ENCODE measurements around the gene GRB10.
"Not testable (repeated sequence)": the region's sequence is repeated elsewhere in the genome, so short reads cannot be mapped to it uniquely, and the experiment has no call there.

Gene GRB10

DNA sequence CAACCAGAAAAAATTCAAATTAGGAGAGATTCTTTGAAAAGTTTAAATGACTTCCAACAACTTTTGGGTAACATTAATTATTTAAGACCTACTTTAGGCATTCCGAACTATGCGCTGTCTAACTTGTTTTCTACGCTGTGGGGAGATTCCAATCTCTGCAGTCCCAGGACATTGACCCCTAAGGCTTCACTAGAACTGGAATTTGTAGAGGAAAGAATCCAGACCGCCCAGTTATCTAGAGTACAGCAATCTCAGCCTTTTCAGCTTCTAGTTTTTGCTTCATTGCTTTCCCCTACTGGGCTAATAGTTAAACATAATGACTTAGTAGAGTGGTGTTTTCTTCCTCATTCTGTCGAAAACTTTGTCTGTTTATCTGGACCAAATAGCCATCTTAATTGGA lies 202.6 kb downstream of the GRB10 start:
- DNase-seq (ENCODE audit: low spot score) = no peak

DNA sequence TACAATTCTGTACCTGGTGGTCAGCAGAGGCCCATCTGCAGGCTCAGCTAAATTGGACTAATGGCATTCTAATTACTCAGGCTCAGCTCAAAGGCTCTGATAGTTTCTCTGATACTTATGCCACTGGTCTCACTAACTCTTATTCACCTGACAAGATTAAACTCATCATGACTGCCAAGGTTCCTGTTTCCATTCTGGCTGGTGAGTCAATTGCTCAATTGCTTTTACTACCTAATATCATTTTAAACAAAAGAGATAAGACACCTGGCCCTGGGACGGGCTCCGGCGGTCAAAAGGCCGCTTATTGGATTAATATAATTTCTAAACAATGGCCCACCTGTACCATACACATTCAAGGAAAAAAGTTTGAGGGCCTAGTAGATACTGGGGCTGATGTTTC lies 204.6 kb downstream of the GRB10 start:
- DNase-seq (ENCODE audit: low spot score) = not testable (repeated sequence)

GRCh38 chr7:50577569-50577968 lies 205.1 kb downstream of the GRB10 start:
- DNase-seq (ENCODE audit: low spot score) = no peak

GRCh38 chr7:50576388-50576787 lies 206.3 kb downstream of the GRB10 start:
- not testable (repeated sequence) for DNase-seq (ENCODE audit: low spot score)

GRCh38 chr7:50567715-50568261 lies 214.9 kb downstream of the GRB10 start:
- no peak for DNase-seq (ENCODE audit: low spot score)

- DNase-seq (ENCODE audit: low spot score) = no peak
These were observed 216.7 kb downstream of the GRB10 start for GRCh38 chr7:50565977-50566376.

GRCh38 chr7:50565559-50565916 lies 217.2 kb downstream of the GRB10 start:
- DNase-seq (ENCODE audit: low spot score) = no peak

DNA sequence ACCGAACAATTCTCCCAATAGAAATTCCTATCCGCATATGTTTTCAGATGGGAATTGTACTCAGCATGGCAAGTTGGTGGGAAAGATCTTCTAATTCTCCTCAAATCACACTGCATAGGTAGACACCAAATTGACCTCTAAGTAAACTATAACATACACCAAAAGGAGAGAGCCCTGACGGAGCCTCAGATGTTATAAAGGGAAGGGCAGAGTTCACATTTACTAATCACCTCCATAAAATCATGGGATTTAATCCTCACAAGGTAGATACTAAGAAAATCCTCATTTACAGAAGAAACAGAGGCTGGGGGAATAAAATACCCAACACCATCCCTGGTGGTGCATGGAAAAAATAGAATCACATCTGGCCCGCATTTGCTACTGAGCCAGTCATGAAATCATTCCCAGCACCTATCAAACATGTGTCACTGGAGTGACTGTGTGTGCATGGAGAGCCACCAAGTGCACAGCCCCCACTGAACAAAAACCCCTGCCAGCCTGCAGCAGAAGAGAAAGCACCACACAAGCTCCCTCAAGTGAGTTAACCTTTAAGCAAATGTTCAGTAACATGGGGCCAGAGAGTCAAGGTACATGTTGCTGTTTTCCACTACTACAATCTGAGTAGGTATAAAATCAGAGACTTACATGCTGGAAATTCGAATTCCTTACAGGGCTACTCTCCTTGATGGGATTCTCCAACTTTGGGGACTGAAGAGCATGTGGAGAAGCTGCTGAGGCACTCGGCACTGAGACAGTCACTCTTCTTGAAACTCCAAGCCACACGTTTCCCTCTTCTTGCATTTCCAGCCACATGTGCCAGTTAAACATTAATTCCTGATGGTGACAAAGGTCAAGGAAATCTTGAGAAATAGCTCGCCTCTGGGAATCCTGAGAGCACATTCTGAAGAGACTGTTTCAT lies 217.8 kb downstream of the GRB10 start, which contains the start of gene DDC:
Gene DDC, minus strand, starts transcription at position 766 of the 919 bp plus-strand sequence. CDS start 21,320 bp downstream, outside the sequence.
- DNase-seq (ENCODE audit: low spot score) = no peak

GRCh38 chr7:50564171-50564570 lies 218.5 kb downstream of the GRB10 start:
- DNase-seq (ENCODE audit: low spot score) = no peak

- no peak for DNase-seq (ENCODE audit: low spot score)
These were observed 220.6 kb downstream of the GRB10 start for GRCh38 chr7:50562136-50562535.

DNA sequence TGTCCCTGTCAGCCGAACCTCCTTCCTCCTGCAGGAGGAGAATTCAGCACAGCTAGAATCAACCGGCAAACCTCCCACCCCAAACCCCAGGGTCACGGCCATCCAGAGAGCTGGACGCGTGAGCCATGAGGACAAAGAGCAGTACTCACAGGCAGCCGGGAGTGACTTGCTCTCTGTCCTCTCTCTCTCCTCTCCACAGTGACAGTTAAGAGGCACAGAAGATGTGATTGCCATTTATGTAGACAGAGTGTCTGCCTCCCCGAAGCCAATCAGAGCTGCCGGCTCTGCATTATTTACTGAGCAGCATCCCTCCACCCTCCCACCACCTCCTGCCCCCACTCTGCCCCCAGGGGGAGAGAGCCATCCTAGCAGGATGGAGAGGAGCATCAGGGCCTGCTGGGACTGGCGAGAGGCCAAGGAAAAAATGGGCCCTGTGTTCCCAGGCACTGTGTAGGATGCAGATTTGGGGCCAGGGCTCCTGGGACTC lies 221.8 kb downstream of the GRB10 start:
- DNase-seq (ENCODE audit: low spot score) = no peak

- DNase-seq (ENCODE audit: low spot score) = no peak
These were observed 222.8 kb downstream of the GRB10 start for GRCh38 chr7:50559881-50560280.

- no peak for DNase-seq (ENCODE audit: low spot score)
These were observed 224.2 kb downstream of the GRB10 start for GRCh38 chr7:50558294-50559053.

DNA sequence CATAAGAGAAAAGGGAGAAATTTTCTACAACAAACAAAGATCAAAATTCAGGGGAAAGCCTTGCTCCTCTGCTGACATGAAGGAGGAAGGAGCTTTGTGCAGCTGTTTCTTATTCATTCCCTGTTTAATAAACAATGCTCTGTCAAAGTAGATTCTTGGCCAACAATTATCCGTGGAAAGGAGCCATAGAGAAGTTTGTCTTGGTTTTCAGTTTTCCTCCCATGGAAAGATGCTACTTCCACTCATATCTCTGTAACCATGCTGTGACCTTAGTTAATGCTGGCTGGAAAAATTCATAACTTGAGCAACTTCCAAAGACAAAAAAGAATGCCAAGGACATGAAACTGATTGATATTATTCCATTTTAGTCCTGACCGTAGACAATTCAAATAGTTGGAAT lies 225.6 kb downstream of the GRB10 start:
- DNase-seq (ENCODE audit: low spot score) = no peak

DNA sequence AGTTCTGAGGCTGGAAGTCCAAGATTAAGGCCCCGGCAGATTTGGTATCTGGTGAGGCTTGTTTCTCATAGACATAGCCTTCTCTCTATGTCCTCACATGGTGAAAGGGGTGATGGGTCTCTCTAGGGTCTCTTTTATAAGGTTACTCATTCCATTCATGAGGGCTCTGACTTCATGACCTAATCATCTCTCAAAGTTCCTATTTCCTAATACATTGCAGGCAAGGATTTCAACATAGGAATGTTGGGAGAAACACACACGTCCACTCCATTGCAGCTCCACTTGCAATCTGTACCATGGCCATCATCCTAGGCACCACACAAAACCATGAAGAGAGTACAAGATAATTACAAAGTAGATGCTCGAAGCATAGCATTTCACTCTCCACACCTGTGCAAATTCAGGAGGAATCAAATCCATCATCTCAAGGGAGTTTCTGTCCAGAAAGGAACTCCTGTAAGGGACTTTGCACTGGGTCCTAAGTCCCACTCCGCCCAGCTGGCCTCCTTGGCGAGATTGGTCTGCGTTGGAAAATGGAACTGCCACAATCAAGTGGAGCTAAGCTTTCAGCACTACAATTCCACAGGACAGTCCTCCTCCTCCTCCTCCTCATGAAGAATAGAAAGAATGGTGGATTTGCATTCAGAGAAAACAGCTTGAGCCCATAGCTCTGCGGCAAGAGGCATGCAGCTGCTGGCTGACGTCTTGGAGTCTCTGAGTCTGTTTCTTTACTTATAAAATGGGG lies 226.3 kb downstream of the GRB10 start:
- no peak for DNase-seq (ENCODE audit: low spot score)

DNA sequence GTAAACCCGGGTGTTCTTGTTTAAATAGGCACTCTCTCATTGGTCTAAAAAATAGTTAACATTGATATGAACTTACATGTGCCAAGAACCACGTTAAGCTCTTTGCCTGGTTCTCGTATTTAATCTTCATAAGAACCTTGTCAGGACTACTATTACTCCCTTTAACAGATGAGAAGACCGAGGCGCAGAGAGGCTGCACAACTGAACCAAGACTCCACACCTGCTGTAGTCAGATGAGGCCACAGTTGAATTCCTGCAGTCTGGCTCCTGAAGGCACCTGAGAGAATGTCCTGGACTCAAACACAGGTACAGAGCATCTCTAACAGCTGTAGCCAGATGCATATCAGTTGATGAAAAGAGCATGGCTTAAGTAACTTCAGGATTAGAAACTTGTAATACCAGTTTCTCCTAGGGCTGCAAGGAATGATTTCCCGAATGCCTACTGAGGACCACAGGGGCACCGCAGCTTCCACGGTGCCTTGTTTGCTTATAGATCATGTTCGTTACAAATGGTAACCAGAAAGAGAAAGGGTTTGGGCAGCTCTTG lies 227.0 kb downstream of the GRB10 start:
- no peak for DNase-seq (ENCODE audit: low spot score)

DNA sequence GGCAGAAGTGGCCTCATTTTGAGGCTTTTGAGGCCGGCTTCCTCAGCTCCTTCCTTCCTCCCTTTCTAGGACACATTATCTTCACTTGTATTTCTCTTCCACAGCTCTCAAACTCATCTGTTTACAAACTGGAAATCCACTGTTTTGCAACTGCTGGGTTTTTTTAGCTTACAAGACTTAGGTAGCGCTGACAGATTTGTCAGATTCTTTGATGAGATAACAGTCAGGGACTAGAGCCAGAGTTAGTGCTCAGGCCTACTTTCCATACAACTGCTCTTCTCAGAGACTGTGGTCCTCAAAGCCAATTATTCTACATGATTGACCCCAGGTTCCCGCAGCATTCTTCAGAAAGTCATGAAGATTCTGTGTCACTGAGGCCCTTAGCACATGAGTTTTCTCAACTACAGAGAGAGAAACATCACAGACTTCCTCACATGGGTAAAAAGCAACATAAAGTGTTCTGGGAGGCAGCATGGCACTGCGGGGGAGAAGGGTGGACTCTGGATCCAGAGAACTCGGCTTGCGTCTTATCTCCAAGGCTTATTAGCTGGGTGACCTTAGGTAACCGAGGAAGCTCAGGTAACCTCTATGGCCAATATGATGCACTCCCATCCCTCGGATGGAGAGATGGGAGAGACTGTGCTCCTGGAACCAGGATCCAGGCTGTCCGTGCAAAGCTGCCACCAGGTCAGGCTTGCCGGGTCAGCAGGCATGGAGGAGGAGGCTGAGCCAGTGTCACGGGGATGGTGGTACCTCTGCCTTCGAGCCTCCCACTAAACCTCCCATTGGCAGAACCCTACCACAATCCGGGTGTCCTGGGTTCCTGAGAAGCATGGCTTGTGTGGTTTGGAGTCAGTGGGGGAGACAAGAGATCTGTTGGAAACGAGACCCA lies 228.0 kb downstream of the GRB10 start:
- DNase-seq (ENCODE audit: low spot score) = no peak

DNA sequence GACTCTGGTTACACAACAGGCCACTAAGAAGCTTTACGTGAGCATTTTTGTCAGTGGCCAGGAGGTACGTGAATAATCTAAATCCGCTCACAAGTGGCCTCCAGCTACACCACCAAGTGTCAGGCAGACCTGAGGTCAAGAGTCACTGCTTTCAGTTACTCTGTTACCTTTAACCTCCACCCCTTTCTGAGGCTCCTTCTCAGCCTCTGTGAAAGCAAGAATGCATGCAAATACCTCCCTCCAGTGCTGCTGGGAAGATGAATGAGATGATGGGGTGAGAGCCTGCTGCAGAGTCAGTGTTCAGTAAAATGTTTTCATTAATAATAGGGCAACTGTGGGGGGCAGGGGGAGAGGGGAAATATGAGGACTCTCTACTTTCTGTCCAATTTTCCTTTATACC lies 228.7 kb downstream of the GRB10 start:
- DNase-seq (ENCODE audit: low spot score) = no peak

DNA sequence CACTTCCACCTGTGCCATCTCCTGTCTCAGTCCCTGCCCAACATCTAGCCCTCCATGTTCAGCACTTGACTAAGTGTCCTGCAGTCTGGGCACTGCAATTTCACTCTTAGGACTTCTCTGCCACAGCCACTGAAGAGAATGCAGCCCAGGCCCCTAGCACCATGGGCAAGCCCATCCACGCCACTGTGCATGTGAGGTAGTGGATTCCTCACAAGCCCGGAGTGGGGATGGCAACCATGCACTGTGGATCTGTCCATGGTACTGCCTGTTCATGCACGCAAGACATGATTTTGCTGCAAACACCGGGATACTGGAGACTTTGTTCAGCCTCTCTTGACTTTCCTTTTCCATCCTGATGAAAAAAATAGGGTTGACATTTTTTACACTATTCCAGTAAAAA lies 229.8 kb downstream of the GRB10 start:
- DNase-seq (ENCODE audit: low spot score) = peak; percentile 71

GRCh38 chr7:50552139-50552538 lies 230.6 kb downstream of the GRB10 start:
- no peak for DNase-seq (ENCODE audit: low spot score)

GRCh38 chr7:50545613-50546012 lies 237.1 kb downstream of the GRB10 start:
- not testable (repeated sequence) for DNase-seq (ENCODE audit: low spot score)
